Fibroblast of villous mesenchyme (primary cell): ENCODE data around the gene GDF7. TPM values are rescaled to one million over a fixed set of nuclear protein-coding genes. Genes with fewer than 3 reads are reported as not detected.

Experiments
- DNase-seq: peaks from one replicate; pipeline ENCODE4 v3.0.0-alpha.2; 2010; ENCODE audit warnings: low read depth
- H3K4me3 ChIP-seq: 2 replicates; pipeline ENCODE4 v1.5.1; 2011; ENCODE audit warnings: low read depth, mild to moderate bottlenecking, low read length
- CTCF ChIP-seq: IDR thresholded peaks from 2 replicates; pipeline ENCODE4 v1.5.1; 2012; ENCODE audit warnings: low read depth, mild to moderate bottlenecking, low read length; ENCODE audit not compliant: insufficient read depth
- total RNA-seq: library from RNA; depleted of rRNA; stranded (reverse); fragments of >200 nt; gene quantifications from 2 replicates; pipeline ENCODE4 v1.2.3, GENCODE V29; 2012

The GDF7 gene
- total RNA-seq, 1 donor: 12.1 TPM

- H3K4me3 ChIP-seq: no peak overlapping the region
- no peak for DNase-seq
- no peak for TF ChIP-seq CTCF
Observed at GRCh38 chr2:20649576-20649975, 17.4 kb upstream of the GDF7 start.

GRCh38 chr2:20649976-20650375, 17.0 kb upstream of the GDF7 start:
- no peak for TF ChIP-seq CTCF
- peak overlapping the region; percentile 94 for H3K4me3 ChIP-seq
- DNase-seq: no peak

GRCh38 chr2:20650393-20650876, 16.5 kb upstream of the GDF7 start:
- DNase-seq: peak; percentile 48
- TF ChIP-seq CTCF: no peak
- H3K4me3 ChIP-seq: peak overlapping the region; percentile 94

GRCh38 chr2:20650877-20651730, 15.8 kb upstream of the GDF7 start, which contains the start of gene HS1BP3:
Gene HS1BP3, minus strand, starts transcription at chr2:20651098. Its CDS starts 35 bp downstream, at chr2:20651063.
- DNase-seq: peak; percentile 76
- peak; percentile 65 for TF ChIP-seq CTCF

GRCh38 chr2:20651731-20652099, 15.2 kb upstream of the GDF7 start:
- peak overlapping the region; percentile 94 for H3K4me3 ChIP-seq
- no peak for DNase-seq
- no peak for TF ChIP-seq CTCF

More at GRCh38 chr2:20650877-20651730, 15.8 kb upstream of the GDF7 start, which contains the start of gene HS1BP3:
- peak within 1 kb of the TSS; percentile 94 for H3K4me3 ChIP-seq

GRCh38 chr2:20652141-20652540, 14.8 kb upstream of the GDF7 start:
- DNase-seq: no peak
- TF ChIP-seq CTCF: no peak

More at GRCh38 chr2:20652141-20652540, 14.8 kb upstream of the GDF7 start:
- H3K4me3 ChIP-seq: no peak overlapping the region
